CD4-positive, alpha-beta T cell treated with Interleukin-6 at 100 ng/mL for 8 hours (primary cell): Measurements from ENCODE around the gene CFAP61.

Experiments used
- DNase-seq: peaks from one replicate; pipeline ENCODE4 v3.0.0-alpha.2; 2020; ENCODE audit warnings: mixed read lengths, low spot score

The CFAP61 gene

DNA sequence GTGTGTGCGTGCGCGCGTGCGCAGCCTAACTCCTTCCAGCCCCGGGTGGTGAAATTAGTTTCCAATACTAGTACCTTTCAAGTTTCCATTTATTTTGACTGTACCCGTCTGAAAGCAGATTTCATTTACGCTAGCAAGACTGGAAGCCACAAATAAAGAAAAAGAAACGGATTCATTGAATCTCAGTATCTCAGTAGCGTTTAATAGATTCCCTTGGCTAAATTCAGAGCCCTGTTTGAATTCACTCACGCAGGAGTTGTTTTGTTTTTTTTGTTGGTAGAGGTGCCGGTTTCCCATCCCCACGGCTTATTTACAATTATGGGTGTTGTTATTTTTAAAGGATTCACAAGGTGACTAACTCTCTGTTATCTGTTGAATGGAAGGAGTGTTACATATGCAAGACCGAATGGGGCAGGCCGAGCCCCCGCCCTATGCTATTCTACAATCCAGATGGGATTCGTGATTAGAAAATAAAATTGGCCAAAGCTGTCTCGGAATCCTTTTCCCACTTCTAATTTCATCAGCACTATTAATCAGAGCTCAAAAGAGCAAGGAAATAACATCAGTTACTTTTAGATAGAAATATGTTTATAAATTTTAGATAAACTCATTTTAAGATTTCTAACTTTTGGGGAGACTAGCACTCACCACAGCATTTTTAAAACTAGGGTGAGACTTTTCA lies 313.3 kb downstream of the CFAP61 start:
- no peak for DNase-seq

DNA sequence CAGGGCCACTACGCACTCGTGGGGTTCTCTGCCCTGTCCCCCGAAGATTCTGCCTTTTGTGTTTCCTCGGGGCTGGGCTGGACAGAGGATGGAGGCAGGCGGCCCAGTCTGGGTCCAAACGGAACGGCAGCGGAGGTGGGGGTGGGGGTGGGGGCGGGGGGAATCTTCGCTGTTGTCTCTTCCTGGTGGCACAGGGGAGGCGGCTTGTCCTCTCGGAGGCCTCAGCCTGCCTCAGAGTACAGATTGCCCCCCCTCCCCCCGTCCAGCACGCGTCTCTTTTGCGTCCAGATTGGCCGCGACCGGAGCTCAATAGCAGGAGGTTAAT lies 314.2 kb downstream of the CFAP61 start:
- no peak for DNase-seq

DNA sequence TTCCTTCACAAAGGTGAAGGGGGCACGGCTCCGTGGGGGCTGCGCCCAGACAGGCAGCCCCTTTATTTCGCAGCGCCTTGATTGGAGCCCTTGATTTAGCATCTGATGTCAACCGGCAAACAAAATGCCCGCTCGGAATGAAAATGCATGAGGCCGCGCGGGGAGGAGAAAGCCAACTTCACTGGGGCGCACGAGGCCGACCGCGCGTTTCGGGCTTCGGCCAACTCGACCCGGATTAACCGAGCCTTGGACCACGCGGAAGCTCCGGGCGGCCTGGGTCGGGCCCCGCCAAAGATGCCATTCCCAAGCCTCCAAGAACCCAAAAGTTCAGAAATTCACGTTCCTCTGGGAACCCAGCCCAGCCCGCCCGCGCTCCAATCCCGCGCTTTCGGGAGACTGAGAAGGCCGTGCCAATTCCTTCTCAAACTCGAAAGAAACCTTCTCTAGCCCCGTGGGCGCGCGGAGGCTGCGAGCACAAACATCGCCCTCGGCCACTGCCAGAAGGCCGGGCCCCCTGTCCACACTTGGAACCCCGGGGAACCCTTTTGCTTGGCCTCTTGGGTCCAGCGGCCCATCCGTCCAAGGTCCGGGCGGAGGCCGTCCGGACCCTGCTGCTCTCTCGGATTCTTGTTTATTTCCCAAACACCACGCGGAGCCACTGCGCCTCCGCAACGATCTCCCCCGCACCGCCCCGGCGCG lies 314.7 kb downstream of the CFAP61 start:
- no peak for DNase-seq

DNA sequence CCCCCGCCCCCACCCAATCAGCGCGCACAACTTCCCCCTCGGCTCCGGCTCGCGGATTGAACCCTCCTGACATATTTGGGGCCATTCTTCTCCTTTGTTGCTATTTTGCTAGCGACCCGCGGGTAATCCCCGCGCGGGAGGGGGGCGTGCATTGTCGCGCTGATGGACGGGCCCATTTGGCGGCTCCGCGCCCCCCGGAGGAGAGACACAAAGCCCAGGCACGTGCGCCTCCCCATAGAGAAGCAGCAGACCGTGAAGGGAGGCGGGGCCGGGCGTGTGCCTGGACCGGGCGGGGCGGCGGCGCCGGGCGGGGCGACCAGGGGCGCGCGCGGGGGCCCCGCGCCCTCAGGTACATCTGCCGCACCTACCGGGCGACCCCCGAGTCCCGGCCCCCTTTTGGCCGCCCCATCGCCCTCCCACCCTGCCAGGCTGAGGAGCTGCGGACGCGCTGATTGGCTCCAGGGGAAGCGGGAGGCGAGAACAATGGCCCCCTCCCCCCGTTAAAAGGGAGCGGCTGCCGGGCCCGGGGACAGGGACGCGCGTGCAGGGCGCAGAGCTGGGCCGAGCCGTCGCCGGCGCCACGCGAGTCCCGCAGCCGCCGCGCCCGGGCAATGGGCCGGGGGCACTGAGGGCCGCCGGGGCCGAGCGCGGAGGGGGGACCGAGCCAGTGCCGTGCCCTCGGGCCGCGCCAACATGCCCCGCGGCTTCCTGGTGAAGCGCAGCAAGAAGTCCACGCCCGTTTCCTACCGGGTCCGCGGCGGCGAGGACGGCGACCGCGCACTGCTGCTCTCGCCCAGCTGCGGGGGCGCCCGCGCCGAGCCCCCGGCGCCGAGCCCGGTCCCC lies 315.5 kb downstream of the CFAP61 start, which contains the start of gene INSM1:
TSS of gene INSM1 (plus strand) at position 530 of the 843 bp plus-strand sequence. CDS start at position 694, 164 bp downstream.
- DNase-seq = no peak

DNA sequence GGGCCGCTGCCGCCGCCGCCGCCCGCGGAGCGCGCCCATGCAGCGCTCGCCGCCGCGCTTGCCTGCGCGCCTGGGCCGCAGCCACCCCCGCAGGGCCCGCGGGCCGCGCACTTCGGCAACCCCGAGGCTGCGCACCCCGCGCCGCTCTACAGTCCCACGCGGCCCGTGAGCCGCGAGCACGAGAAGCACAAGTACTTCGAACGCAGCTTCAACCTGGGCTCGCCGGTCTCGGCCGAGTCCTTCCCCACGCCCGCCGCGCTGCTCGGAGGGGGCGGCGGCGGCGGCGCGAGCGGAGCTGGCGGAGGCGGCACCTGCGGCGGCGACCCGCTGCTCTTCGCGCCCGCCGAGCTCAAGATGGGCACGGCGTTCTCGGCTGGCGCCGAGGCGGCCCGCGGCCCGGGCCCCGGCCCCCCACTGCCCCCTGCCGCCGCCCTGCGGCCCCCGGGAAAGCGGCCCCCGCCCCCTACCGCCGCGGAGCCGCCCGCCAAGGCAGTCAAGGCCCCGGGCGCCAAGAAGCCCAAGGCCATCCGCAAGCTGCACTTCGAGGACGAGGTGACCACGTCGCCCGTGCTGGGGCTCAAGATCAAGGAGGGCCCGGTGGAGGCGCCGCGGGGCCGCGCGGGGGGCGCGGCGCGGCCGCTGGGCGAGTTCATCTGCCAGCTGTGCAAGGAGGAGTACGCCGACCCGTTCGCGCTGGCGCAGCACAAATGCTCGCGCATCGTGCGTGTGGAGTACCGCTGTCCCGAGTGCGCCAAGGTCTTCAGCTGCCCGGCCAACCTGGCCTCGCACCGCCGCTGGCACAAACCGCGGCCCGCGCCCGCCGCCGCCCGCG lies 316.3 kb downstream of the CFAP61 start:
- DNase-seq = no peak

DNA sequence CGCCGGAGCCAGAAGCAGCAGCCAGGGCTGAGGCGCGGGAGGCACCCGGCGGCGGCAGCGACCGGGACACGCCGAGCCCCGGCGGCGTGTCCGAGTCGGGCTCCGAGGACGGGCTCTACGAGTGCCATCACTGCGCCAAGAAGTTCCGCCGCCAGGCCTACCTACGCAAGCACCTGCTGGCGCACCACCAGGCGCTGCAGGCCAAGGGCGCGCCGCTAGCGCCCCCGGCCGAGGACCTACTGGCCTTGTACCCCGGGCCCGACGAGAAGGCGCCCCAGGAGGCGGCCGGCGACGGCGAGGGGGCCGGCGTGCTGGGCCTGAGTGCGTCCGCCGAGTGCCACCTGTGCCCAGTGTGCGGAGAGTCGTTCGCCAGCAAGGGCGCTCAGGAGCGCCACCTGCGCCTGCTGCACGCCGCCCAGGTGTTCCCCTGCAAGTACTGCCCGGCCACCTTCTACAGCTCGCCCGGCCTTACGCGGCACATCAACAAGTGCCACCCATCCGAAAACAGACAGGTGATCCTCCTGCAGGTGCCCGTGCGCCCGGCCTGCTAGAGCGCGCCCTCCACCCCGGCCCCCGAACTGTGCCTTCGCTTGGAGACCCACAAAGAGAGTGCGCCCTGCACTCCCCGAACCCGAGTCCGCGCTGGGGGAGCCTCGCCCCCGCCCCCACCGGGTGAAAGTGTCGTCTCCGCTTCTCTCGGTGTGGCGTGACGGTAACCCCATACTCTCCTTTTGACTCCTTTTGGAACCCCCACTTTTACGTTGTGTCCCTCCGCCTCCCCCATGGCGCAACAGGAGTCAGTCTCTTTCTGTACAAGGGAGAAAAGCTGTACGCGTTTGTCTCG lies 317.1 kb downstream of the CFAP61 start:
- no peak for DNase-seq

DNA sequence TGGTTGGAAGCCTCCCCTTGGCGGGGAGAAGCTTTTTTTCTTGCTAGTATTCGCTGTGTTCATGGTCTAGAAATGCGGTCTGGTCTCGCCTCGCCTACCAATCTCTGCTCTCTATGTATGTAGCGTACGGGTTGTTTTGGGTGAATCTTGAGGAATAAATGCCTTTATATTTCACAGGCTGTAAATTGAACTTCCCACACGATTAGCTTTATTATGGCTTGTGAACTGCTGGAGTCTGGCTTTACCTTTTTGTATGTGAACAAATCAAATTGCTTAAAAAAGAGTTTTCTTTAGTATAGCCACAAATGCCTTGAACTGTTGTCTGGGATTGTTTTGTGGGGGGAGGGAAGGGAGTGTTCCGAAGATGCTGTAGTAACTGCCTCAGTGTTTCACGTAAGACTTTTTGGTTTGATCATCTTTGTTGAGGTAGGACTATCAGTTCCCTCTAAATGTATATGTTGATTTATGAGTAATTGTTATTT lies 317.8 kb downstream of the CFAP61 start:
- no peak for DNase-seq

DNA sequence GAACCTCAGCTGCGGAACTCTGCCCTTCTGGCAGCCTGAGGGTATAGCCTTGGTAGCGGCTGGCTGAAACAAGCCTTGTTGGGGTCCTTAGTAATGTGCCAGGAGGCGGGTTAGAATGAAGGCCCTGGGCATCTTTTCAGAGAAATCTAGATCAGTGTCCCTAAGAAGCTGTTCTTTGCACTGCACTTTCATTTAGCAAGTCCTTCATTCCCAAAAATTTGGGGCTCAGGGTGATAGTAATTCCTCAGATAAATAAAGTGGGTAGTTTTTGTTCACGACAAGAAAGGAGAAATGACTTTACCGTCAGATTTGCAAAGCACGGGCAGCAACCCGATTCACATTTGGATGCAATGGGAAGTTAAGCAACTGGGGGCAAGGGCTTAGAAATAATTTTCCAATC lies 318.8 kb downstream of the CFAP61 start:
- no peak for DNase-seq

DNA sequence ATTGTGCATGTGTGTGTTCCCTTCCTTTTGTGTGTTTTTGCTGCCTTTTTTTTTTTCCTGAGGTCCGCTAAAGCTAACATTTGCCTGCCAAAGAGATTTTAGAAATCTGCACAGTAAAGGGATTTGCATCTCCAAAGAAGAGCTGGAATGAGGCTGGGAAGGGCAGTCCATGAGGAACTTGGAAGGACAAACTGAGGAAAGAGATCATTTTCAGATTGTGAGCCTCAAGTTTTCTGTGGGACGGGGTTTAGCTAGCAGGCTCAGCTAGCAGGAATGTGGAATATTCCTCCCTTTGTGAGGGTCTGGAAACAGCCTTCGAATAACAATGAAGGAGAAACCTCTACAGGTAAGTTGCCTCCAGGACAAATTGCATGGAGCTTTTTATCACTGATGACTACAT lies 319.3 kb downstream of the CFAP61 start:
- DNase-seq = no peak

DNA sequence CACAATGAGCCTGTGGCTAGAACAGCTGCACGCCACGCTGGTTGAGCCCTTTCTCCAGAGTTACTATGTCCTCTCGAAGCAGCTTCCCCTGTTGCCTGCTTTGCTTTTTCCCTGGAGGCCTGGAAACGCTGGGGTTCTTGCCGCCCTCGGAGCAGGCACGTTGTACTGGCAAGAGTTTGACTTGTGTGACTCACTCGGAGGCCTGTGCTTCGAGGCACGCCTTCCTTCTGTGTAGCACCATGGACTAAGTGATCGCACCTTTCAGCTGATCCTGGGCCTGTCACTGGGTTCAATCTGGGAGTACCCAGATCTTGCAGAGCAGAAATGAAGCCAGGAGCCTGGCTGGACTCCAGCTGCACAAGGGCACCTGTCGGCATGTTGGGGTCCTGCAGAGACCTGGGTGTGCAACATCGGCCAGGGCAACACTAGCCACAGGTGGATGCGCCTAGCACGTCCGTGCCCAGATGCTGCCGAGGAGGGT lies 320.8 kb downstream of the CFAP61 start:
- no peak for DNase-seq

DNA sequence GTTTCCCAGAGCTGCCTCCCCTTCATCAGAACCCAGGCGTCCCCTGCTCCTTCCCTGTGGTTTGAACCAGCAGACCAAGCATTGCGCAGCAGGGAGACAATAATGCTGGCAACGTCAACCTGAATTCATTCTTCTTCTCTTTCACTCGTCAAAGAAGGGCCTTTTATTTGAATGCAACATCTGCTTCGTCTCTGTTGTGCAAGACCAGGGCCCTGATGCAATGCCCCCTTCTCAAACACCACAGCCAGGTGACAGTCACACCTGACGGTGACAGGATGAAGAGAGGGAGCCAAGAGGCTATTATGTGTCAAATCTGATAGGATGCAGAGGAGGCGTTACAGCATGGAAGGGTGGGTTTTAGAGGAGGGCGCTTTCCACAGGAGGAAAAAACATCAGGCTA lies 323.5 kb downstream of the CFAP61 start:
- DNase-seq = no peak

DNA sequence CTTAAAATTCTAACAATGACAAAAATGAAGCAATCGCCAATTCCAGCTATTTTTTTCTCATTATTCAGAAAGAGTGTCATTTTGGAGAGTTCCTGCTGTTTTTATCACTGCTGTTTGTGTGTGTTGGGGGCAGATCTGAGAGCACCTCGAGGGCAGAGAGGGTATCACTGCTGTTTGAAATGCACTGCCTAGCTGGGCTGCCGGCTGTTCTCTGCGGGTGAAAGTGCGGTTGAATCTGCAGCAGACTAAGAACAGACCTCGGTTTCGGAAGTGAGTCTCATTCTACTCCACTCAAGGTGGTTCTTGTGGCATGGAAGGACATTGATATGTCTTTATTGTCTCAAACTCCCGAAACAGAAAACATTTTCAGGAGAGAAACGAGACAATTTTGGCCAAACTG lies 333.9 kb downstream of the CFAP61 start:
- DNase-seq = no peak

DNA sequence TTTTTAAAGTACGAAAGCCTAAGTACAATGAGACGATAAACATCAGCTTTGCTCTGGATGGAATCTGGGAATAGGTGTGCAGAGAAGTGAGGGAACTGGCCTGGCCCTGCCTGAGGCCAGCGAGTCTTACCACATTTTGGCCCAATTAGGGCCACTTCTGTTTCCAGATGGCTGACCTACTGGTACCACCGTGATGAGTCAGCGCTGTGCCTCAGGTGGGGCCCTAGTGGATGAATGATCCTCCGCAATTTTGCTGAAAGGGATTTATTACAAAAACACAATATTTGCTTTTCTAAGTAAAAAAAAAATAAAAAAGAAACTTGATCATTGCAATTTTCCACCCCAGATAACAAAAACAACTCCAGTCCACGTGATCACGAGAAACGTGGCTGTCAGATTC lies 338.1 kb downstream of the CFAP61 start:
- DNase-seq = no peak

DNA sequence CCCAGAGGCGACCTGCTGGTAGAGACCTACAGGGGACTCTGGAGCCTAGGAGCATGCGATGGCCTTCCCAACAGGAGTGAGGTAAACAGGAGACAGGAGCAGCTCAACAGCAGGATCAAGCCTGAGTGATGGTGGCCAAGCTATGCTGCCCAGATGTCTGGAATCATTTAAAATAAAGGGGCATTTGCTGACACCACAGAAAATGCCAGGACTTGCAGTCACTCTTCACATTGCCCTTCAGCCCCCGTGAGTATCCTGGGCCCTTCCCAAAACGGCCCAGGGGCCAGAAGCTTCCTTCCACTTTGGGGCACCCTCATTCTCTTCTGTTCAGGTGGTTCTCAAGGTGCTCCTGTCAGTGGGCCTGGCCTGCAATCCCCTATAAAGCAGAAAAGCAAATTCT lies 338.8 kb downstream of the CFAP61 start:
- no peak for DNase-seq

DNA sequence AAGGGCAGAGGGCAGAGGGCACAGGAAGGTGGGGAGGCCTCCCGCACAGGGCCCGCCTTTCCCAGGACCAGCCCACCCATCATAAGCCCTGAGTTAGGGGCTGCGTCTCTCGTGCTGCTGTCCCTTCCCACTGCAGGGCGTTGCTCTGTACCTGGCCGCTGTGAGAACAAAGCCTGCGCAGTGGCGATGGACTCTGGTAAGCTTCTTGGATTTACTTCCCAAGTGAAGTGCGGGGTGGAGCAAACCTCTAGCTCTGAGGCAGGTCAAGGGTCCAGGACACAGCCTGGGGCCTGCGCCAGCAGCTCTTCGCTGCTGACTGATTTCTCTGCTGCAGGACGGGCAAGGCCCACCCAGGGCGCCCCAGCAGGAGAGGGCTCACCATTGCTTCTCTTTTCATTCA lies 339.4 kb downstream of the CFAP61 start:
- DNase-seq = no peak

DNA sequence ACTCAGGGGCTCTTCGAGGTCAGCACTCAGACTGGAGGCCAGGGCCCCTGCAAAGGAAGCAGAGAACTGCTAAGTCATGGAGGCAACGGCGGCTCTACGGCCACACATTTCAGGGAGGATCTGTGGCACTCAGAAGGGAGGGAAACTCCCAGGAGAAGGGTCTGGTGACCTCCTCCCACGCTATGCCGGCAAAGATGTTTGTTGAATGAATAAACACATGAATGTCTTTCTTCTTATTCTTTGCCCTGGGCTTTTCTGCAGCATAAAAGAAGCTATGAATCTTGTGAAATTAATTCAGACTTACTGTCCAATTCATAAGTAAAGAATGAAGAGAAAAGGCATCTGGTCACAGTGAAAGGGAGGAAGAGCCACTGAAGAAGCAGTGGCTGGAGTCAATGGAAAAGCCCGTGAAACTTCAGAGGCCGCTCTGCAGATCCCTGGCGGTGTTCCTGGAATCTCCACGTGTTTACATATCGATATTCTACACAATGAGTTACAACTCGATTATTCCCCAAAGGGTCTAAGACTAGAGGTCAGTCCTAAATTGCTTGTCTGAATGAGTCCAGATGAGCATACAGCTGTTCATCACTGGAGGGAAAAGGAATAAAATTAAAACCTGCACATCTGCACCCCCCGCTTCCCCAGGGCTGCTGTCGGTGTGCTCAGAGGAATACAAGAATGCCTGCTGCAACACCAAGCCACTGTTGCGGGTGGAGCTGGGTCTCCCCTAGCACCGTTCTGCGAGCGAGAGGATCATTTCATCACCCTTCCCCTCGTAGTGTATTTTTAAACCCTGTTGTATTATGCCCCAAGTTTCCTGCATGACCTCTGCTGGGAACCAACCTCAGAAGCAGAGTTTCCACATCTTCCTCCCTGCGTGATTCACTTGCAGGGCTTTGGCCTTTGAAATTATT lies 341.1 kb downstream of the CFAP61 start:
- no peak for DNase-seq

DNA sequence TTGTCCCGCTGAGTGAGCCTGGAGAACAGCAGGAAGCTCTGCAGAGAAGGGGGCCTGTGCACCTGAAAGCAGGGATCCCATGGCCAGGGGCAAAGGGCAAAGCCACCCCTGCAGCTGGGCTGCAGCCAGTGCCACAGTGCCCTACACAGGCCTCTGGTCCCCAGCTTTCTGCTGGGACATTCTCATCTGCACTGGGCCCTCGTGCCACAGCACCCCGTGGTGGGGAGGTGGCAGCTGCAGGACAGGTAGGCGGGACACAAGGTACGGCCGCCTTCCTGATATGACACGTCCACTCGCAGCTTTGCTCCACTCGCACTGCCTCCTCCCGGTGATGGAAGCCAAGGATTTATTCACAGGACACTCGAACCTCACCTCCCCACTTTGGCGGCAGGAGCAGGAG lies 342.8 kb downstream of the CFAP61 start:
- no peak for DNase-seq

DNA sequence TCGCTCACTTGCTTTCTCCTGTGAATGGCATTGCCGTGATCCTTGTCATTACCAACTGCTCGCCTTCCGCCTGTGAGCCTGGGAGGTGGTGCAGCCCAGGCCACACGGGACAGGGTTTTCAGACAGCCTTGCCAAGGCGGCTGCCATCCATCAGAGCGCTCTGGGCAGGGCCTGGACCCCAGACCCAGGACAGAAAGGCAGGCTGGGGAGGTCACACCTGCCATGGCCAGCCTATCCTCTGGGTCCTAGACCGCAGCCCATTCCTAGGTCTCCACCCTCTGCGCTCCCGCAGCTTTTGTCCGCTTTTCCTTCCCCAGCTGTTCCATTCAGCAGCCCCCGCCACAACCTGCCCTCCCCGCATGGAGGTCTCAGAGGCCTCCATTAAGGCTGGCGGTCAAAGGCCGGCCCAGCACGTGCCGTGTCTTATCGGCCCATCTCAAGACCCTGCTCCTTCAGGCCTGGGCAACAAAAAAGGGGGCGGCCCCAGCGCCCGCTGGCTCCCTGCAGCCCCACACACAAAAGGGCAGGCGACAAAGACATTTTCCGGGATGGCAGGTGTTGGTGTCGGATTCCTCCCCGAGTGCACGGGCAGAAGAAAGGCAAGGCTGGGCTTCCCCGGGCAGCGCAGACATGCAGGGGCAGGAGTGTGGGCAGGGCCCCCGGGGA lies 343.7 kb downstream of the CFAP61 start:
- DNase-seq = no peak

DNA sequence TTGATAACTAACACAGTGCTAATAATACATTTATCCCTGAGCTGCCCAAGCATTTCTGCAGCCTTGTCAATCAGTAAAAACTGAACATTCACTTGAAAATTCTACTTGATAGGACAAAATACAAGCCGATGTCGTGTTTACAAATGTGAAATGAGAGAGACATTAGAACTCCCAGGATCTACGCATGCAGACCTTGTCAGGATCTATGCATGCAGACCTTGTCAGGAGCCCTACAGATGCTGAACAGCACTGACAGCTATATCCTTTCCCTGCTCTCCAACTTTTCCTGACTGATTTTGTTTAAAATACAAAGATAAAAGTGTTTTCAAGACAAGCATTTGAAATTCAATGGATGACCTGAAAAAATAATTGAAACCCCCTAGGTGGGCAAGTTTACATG lies 344.5 kb downstream of the CFAP61 start:
- no peak for DNase-seq
